Ureter (tissue), 1 donor: ENCODE measurements around the gene PEMT. TPM values are rescaled to one million over a fixed set of nuclear protein-coding genes. Genes with fewer than 3 reads are reported as not detected.
"Not testable (repeated sequence)": the region's sequence is repeated elsewhere in the genome, so short reads cannot be mapped to it uniquely, and the experiment has no call there.

Experiments used
- DNase-seq: peaks from one replicate; pipeline ENCODE4 v3.0.0-alpha.2; 2020; ENCODE audit warnings: low spot score
- total RNA-seq: library from RNA; stranded (reverse); gene quantifications from one replicate; pipeline ENCODE4 v1.2.4, GENCODE V29; 2023
- donor health status: DM: yes; HTN: yes; CAD: no.

Gene PEMT
- total RNA-seq, result 53.6 TPM

- DNase-seq, result peak; percentile 97
Observed at GRCh38 chr17:17591355-17592298, at the start of gene PEMT. Gene PEMT, minus strand, starts transcription at chr17:17591708. Its CDS starts 82 bp downstream, at chr17:17591626.

- DNase-seq, result not testable (repeated sequence)
Observed at GRCh38 chr17:17639661-17640270, 48.3 kb upstream of the PEMT start.

GRCh38 chr17:17638467-17638866 is 47.0 kb upstream of the PEMT start:
- DNase-seq, result no peak

GRCh38 chr17:17636272-17636885 is 44.9 kb upstream of the PEMT start:
- no peak for DNase-seq

GRCh38 chr17:17635537-17636271 is 44.2 kb upstream of the PEMT start:
- DNase-seq, result not testable (repeated sequence)

- DNase-seq, result no peak
Observed at GRCh38 chr17:17635126-17635525, 43.6 kb upstream of the PEMT start.

DNA sequence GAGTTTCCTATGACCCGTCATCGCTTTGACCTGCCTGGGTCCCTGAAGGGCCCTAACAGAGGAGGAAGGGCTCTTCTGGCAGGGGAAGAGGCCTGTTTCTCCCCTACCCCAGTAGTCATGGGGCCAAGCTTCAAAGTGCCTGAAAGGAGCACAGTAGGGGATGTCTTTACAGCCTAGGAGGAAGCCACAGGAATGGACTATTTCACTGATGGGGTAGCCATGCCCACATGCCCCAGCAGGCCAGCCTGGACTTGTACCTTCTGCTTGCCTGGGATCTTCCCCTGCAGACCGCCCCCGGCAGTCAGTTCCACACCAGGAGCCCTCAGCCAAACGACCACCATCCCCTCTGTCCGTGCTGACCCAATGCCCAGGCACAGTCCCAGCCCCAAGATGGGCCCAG is 41.8 kb upstream of the PEMT start:
- no peak for DNase-seq

DNA sequence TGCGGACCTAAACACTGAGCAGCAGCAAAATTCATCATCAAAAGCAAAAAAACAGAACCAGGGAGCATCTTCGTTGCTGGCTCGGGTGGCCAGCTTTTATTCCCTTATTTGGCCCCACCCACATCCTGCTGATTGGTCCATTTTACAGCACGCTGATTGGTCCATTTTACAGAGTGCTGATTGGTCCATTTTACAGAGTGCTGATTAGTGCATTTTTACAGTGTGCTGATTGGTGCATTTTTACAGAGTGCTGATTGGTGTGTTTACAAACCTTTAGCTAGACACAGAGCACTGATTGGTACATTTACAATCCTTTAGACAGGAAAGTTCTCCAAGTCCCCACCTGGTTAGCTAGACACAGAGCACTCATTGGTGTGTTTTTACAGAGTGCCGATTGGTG is 41.2 kb upstream of the PEMT start:
- DNase-seq, result not testable (repeated sequence)

GRCh38 chr17:17628388-17629008 is 37.0 kb upstream of the PEMT start:
- no peak for DNase-seq

- DNase-seq, result no peak
Observed at GRCh38 chr17:17626840-17627239, 35.3 kb upstream of the PEMT start.

GRCh38 chr17:17626151-17626805 is 34.8 kb upstream of the PEMT start:
- no peak for DNase-seq

GRCh38 chr17:17624741-17625140 is 33.2 kb upstream of the PEMT start:
- no peak for DNase-seq

GRCh38 chr17:17623904-17624303 is 32.4 kb upstream of the PEMT start:
- no peak for DNase-seq

DNA sequence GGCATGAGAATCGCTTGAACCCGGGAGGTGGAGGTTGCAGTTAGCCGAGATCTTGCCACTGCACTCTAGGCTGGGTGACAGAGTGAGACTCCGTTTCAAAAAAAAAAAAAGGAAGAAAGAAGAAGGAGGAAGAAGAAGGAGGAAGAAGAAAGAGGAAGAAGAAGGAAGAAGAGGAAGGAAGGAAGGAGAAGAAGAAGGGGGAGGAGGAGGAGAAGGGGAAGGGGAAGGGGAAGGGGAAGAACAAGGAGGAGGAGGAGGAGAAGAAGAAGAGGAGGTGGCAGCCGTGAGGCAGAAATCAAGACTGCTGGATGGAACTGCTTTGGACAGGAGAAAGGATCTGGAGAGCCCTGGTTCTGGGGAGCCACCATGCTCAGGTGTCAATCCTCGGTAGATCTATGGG is 29.7 kb upstream of the PEMT start:
- DNase-seq, result no peak

DNA sequence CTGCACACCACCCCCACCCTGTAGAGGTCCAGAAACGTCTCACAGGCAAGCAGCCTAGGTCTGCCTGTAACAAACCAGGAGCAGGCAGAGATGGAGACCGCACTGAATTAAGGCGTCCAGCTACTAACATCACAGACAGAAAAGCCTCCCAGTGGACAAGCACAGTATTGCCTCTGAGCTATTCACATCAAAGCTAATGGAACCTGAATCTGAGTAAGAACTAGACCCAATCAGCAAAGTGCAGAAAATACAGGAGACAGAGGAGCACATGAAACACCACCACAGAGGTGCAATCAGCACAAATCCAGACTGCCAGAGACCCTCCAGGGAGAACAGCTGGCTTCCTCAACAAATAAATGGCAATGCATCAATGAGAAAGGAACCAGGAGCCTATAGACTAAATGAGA is 22.2 kb upstream of the PEMT start:
- peak; percentile 67 for DNase-seq

GRCh38 chr17:17612085-17613022 is 20.8 kb upstream of the PEMT start:
- no peak for DNase-seq

GRCh38 chr17:17609121-17609520 is 17.6 kb upstream of the PEMT start:
- DNase-seq, result no peak

DNA sequence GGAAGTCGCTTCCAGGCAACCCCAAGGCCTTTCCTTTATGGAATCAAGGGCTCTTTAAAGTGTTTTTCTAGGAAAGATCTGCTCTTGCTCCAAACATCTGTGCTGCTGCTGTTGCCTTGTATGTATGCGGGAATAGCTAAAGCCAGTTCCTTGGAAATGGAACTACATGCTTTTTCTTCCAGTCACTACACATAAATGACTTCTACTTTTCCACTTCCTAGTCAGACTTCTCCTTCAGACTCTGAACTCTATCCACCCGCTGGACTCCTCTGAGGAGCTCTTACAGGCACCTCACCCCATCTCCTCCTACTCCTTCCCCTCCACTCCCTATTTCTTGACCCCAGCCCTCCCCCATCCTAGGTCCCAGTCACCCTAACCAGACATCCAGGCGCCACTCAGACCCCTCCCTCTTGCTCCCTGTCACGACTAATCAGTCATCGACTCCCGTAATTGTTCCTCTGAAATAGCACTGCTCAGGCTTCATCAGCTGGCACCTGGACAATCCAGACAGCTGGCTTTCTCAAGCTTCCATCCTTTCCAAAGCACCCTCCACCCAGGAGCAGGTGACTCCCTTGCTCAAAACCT is 15.0 kb upstream of the PEMT start:
- DNase-seq, result no peak

- DNase-seq, result no peak
Observed at GRCh38 chr17:17605729-17606088, 14.2 kb upstream of the PEMT start.
